Measurements from ENCODE around the gene ITGA4.

DNA sequence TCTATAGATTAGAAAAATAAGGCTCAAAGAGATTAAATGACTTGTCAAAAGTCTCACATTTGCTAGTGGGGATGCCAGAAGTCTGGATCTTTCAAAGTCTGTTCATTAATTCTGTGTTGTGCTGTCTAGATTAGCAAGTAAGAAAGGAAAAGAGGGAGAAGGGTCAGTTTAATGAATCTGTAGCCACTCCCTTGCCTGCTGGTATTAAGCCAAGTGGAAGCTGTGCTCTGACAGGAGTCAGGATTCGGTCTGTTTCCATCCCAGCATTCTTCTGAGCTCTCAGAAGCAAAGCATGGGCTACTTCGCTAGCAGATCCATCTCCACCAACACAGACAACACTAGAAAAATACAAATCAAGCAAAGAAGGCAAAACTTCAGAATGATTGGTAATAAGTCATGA lies 101.2 kb downstream of the ITGA4 start:
- TF ChIP-seq, protein P1, sequence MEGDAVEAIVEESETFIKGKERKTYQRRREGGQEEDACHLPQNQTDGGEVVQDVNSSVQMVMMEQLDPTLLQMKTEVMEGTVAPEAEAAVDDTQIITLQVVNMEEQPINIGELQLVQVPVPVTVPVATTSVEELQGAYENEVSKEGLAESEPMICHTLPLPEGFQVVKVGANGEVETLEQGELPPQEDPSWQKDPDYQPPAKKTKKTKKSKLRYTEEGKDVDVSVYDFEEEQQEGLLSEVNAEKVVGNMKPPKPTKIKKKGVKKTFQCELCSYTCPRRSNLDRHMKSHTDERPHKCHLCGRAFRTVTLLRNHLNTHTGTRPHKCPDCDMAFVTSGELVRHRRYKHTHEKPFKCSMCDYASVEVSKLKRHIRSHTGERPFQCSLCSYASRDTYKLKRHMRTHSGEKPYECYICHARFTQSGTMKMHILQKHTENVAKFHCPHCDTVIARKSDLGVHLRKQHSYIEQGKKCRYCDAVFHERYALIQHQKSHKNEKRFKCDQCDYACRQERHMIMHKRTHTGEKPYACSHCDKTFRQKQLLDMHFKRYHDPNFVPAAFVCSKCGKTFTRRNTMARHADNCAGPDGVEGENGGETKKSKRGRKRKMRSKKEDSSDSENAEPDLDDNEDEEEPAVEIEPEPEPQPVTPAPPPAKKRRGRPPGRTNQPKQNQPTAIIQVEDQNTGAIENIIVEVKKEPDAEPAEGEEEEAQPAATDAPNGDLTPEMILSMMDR (IDR thresholded peaks at IDR 0.05): no peak
- no peak for TF ChIP-seq SMAD4 (CRISPR knock-in tag; IDR thresholded peaks at IDR 0.05)
